Spinal cord (tissue), 10 donors: ENCODE data around the gene KRCC1. TPM values are rescaled to one million over a fixed set of nuclear protein-coding genes. Genes with fewer than 3 reads are reported as not detected.

Experiments used
- DNase-seq, 6 donors: peaks; one replicate each; pipeline versions ENCODE4 v3.0.0 to v3.0.0-alpha.2; 2013 to 2015; ENCODE audit warnings: low spot score in 6 of 6, low read depth in 4 of 6
- H3K27ac ChIP-seq: one replicate; pipeline ENCODE4 v1.5.1; 2013; ENCODE audit warnings: low read depth, low read length, control low read depth
- H3K27me3 ChIP-seq: one replicate; pipeline ENCODE4 v1.6.1; 2013; ENCODE audit warnings: low read length; ENCODE audit not compliant: control insufficient read depth, insufficient read depth
- H3K36me3 ChIP-seq: one replicate; pipeline ENCODE4 v1.6.1; 2013; ENCODE audit warnings: low read length; ENCODE audit not compliant: control insufficient read depth, insufficient read depth
- H3K4me1 ChIP-seq: one replicate; pipeline ENCODE4 v1.6.1; 2013; ENCODE audit warnings: low read length; ENCODE audit not compliant: control insufficient read depth, insufficient read depth
- H3K4me3 ChIP-seq: one replicate; pipeline ENCODE4 v1.5.1; 2013; ENCODE audit warnings: low read depth, low read length, control low read depth
- H3K9me3 ChIP-seq: one replicate; pipeline ENCODE4 v1.6.1; 2013; ENCODE audit warnings: low read length; ENCODE audit not compliant: control insufficient read depth, insufficient read depth
- WGBS: methylation state at CpG from one replicate; pipeline ENCODE4 v1.1.5; 2013; ENCODE audit warnings: missing lambda C conversion rate; ENCODE audit not compliant: insufficient coverage; 5-methylcytosine and 5-hydroxymethylcytosine counted together
- polyA plus RNA-seq, 2 donors: library from polyadenylated mRNA; unstranded; fragments of 120-200 nt; gene quantifications; one replicate each; pipeline ENCODE4 v1.2.1, GENCODE V29; 2013; ENCODE audit not compliant: insufficient read length in 2 of 2
- total RNA-seq, 2 donors: library from RNA; depleted of rRNA in 1 of 2; stranded (reverse); fragments of 120-200 nt in 1 of 2; fragments of >200 nt in 1 of 2; gene quantifications; one replicate each; pipeline versions ENCODE4 v1.2.3 to v1.2.4, GENCODE V29; 2013 to 2014
- donor health status: healthy.

The KRCC1 gene
- total and polyA plus RNA-seq, 4 donors = 18.3 to 42.3 (median 35.2) TPM

GRCh38 chr2:88091943-88092342 lies 36.4 kb upstream of the KRCC1 start:
- no peaks in the 10 kb centered on the region for H3K27me3 ChIP-seq
- peaks cover 5% of the 10 kb centered on the region for H3K4me1 ChIP-seq
- no peak overlapping the region for H3K27ac ChIP-seq
- H3K9me3 ChIP-seq = no peaks in the 10 kb centered on the region
- no peak for DNase-seq
- 71% methylated on average over 1 of the region's 3 CpGs for WGBS
- no peaks in the 10 kb centered on the region for H3K36me3 ChIP-seq
- no peak overlapping the region for H3K4me3 ChIP-seq

GRCh38 chr2:88090446-88091283 lies 35.1 kb upstream of the KRCC1 start:
- DNase-seq = no peak
- Histone ChIP-seq H3K9me3 (no peaks in the 10 kb centered on the region), H3K36me3 (no peaks in the 10 kb centered on the region), H3K4me3 (no peak overlapping the region), H3K27ac (no peak overlapping the region), H3K4me1 (peaks cover 5% of the 10 kb centered on the region), H3K27me3 (no peaks in the 10 kb centered on the region)
- WGBS = 67% methylated on average over 4 of the region's 8 CpGs

- Histone ChIP-seq H3K27ac (no peak overlapping the region), H3K9me3 (no peaks in the 10 kb centered on the region), H3K27me3 (no peaks in the 10 kb centered on the region), H3K36me3 (no peaks in the 10 kb centered on the region), H3K4me3 (no peak overlapping the region), H3K4me1 (no peaks in the 10 kb centered on the region)
- WGBS = 94% methylated on average over 2 of the region's 2 CpGs
- no peak for DNase-seq
These were observed 33.4 kb upstream of the KRCC1 start for GRCh38 chr2:88088999-88089398.

GRCh38 chr2:88087763-88088162 lies 32.2 kb upstream of the KRCC1 start:
- H3K4me1 ChIP-seq = no peaks in the 10 kb centered on the region
- WGBS = 91% methylated on average over 11 of the region's 17 CpGs
- no peak overlapping the region for H3K27ac ChIP-seq
- H3K27me3 ChIP-seq = no peaks in the 10 kb centered on the region
- no peak for DNase-seq
- no peaks in the 10 kb centered on the region for H3K36me3 ChIP-seq
- H3K4me3 ChIP-seq = no peak overlapping the region
- H3K9me3 ChIP-seq = no peaks in the 10 kb centered on the region

GRCh38 chr2:88087073-88087472 lies 31.5 kb upstream of the KRCC1 start:
- Histone ChIP-seq H3K9me3 (no peaks in the 10 kb centered on the region), H3K4me3 (no peak overlapping the region), H3K4me1 (peaks cover 6% of the 10 kb centered on the region), H3K27ac (no peak overlapping the region), H3K27me3 (no peaks in the 10 kb centered on the region), H3K36me3 (no peaks in the 10 kb centered on the region)
- 95% methylated on average over 2 of the region's 2 CpGs for WGBS
- no peak for DNase-seq

GRCh38 chr2:88086401-88086800 lies 30.8 kb upstream of the KRCC1 start:
- no peaks in the 10 kb centered on the region for H3K9me3 ChIP-seq
- peaks cover 8% of the 10 kb centered on the region for H3K4me1 ChIP-seq
- H3K27ac ChIP-seq = no peak overlapping the region
- no peaks in the 10 kb centered on the region for H3K27me3 ChIP-seq
- H3K36me3 ChIP-seq = no peaks in the 10 kb centered on the region
- 77% methylated on average over 6 of the region's 9 CpGs for WGBS
- no peak for DNase-seq
- no peak overlapping the region for H3K4me3 ChIP-seq

- Histone ChIP-seq H3K36me3 (no peaks in the 10 kb centered on the region), H3K4me1 (peaks cover 8% of the 10 kb centered on the region), H3K27ac (no peak overlapping the region), H3K4me3 (no peak overlapping the region), H3K9me3 (no peaks in the 10 kb centered on the region), H3K27me3 (no peaks in the 10 kb centered on the region)
- DNase-seq = no peak
- WGBS = 84% methylated on average over 3 of the region's 5 CpGs
These were observed 30.0 kb upstream of the KRCC1 start for GRCh38 chr2:88085602-88086001.

GRCh38 chr2:88085099-88085498 lies 29.5 kb upstream of the KRCC1 start:
- no peak overlapping the region for H3K4me3 ChIP-seq
- no peaks in the 10 kb centered on the region for H3K9me3 ChIP-seq
- no peak for DNase-seq
- H3K36me3 ChIP-seq = no peaks in the 10 kb centered on the region
- H3K27me3 ChIP-seq = no peaks in the 10 kb centered on the region
- 90% methylated on average over 2 of the region's 2 CpGs for WGBS
- no peak overlapping the region for H3K27ac ChIP-seq
- peaks cover 8% of the 10 kb centered on the region for H3K4me1 ChIP-seq

GRCh38 chr2:88082781-88083180 lies 27.2 kb upstream of the KRCC1 start:
- Histone ChIP-seq H3K9me3 (no peaks in the 10 kb centered on the region), H3K27me3 (no peaks in the 10 kb centered on the region), H3K4me3 (no peak overlapping the region), H3K27ac (peak overlapping the region; percentile 67), H3K36me3 (no peaks in the 10 kb centered on the region), H3K4me1 (peaks cover 8% of the 10 kb centered on the region)
- peak in 1 of 6 donors; percentile 35 for DNase-seq
- WGBS = no CpG with 5 or more reads among the region's 1 CpG

- no peak for DNase-seq
- Histone ChIP-seq H3K9me3 (no peaks in the 10 kb centered on the region), H3K4me1 (peaks cover 9% of the 10 kb centered on the region), H3K36me3 (no peaks in the 10 kb centered on the region), H3K27me3 (no peaks in the 10 kb centered on the region), H3K4me3 (no peak overlapping the region), H3K27ac (peak overlapping the region; percentile 52)
- WGBS = 92% methylated on average over 1 of the region's 4 CpGs
These were observed 26.5 kb upstream of the KRCC1 start for GRCh38 chr2:88081924-88082608.
